Activated naive CD4-positive, alpha-beta T cell treated with anti-CD3 and anti-CD28 coated beads for 36 hours (primary cell): ENCODE data around the gene TSPYL1. TPM values are rescaled to one million over a fixed set of nuclear protein-coding genes. Genes with fewer than 3 reads are reported as not detected.

Experiments
- CTCF ChIA-PET: fragments of 350-600 bp; sonication (Branson Sonifier 250); formaldehyde crosslinking; loops from one replicate; lab custom pipeline; 2021; ENCODE audit warnings: antibody characterized with exemption; lab: Charles Lee
- DNase-seq: peaks from one replicate; pipeline ENCODE4 v3.0.0-alpha.2; 2020
- H3K27ac Mint-ChIP-seq: one replicate; pipeline ENCODE4 v1.8.0; 2021; ENCODE audit warnings: mild to moderate bottlenecking, mixed read lengths
- H3K27me3 Mint-ChIP-seq: one replicate; pipeline ENCODE4 v1.8.0; 2021; ENCODE audit warnings: low read depth, mixed read lengths
- H3K36me3 Mint-ChIP-seq: one replicate; pipeline ENCODE4 v1.8.0; 2021; ENCODE audit warnings: low read depth, mixed read lengths
- H3K4me1 Mint-ChIP-seq: one replicate; pipeline ENCODE4 v1.8.0; 2021; ENCODE audit warnings: low read depth, mixed read lengths
- H3K4me3 Mint-ChIP-seq: one replicate; pipeline ENCODE4 v1.8.0; 2021; ENCODE audit warnings: mild to moderate bottlenecking, moderate library complexity, mixed read lengths
- H3K9me3 Mint-ChIP-seq: one replicate; pipeline ENCODE4 v1.8.0; 2021; ENCODE audit warnings: mixed read lengths
- intact Hi-C: fragments of 100-400 bp; cut with micrococcal nuclease; formaldehyde crosslinking; loops from one replicate; pipeline ENCODE4 v1.15.1; 2023
- total RNA-seq, 2 experiments: library from RNA; stranded (reverse); gene quantifications; one replicate each; pipeline ENCODE4 v1.2.3, GENCODE V29; 2021

Gene TSPYL1
- total RNA-seq, 2 experiments from 2014 or later = 33.4 to 34.7 TPM

GRCh38 chr6:116313101-116313776, 33.5 kb upstream of the TSPYL1 start:
- Mint-ChIP-seq H3K4me1 (no peaks in the 10 kb centered on the region), H3K27me3 (no peaks in the 10 kb centered on the region), H3K9me3 (no peaks in the 10 kb centered on the region), H3K4me3 (no peak overlapping the region), H3K36me3 (peaks cover 6% of the 10 kb centered on the region), H3K27ac (no peak overlapping the region)
- intact Hi-C loops = no loop called here
- CTCF ChIA-PET = interaction anchor here (1.0 to 1.6 kb wide), 2 partner anchors 25 to 248 kb away, joined by 3 read pairs; no protein-coding TSS in a partner anchor
- no peak for DNase-seq

- Mint-ChIP-seq H3K4me3 (no peak overlapping the region), H3K27me3 (no peaks in the 10 kb centered on the region), H3K36me3 (peaks cover 6% of the 10 kb centered on the region), H3K4me1 (no peaks in the 10 kb centered on the region), H3K27ac (no peak overlapping the region), H3K9me3 (no peaks in the 10 kb centered on the region)
- no peak for DNase-seq
- intact Hi-C loops = no loop called here
- CTCF ChIA-PET = no interaction called here
Observed at GRCh38 chr6:116309657-116310056, 29.9 kb upstream of the TSPYL1 start.

- Mint-ChIP-seq H3K4me3 (no peak overlapping the region), H3K9me3 (no peaks in the 10 kb centered on the region), H3K27ac (no peak overlapping the region), H3K27me3 (no peaks in the 10 kb centered on the region), H3K36me3 (peaks cover 6% of the 10 kb centered on the region), H3K4me1 (no peaks in the 10 kb centered on the region)
- CTCF ChIA-PET = no interaction called here
- intact Hi-C loops = no loop called here
- no peak for DNase-seq
Observed at GRCh38 chr6:116309001-116309400, 29.3 kb upstream of the TSPYL1 start.

- H3K4me1 Mint-ChIP-seq = no peaks in the 10 kb centered on the region
- intact Hi-C loops = no loop called here
- CTCF ChIA-PET = interaction anchor here (1.1 kb wide), 1 partner anchor 90 kb away, joined by 3 read pairs; no protein-coding TSS in a partner anchor
- H3K4me3 Mint-ChIP-seq = no peak overlapping the region
- peaks cover 6% of the 10 kb centered on the region for H3K36me3 Mint-ChIP-seq
- DNase-seq = no peak
- H3K9me3 Mint-ChIP-seq = no peaks in the 10 kb centered on the region
- no peaks in the 10 kb centered on the region for H3K27me3 Mint-ChIP-seq
- no peak overlapping the region for H3K27ac Mint-ChIP-seq
Observed at GRCh38 chr6:116307633-116308032, 27.9 kb upstream of the TSPYL1 start.

- no peak for DNase-seq
- intact Hi-C loops = no loop called here
- Mint-ChIP-seq H3K4me3 (no peak overlapping the region), H3K27ac (no peak overlapping the region), H3K36me3 (peaks cover 6% of the 10 kb centered on the region), H3K9me3 (peaks cover 2% of the 10 kb centered on the region), H3K4me1 (no peaks in the 10 kb centered on the region), H3K27me3 (no peaks in the 10 kb centered on the region)
- CTCF ChIA-PET = interaction anchor here (0.7 to 1.2 kb wide), 3 partner anchors 19 to 747 kb away, joined by 3 read pairs; no protein-coding TSS in a partner anchor
Observed at GRCh38 chr6:116307001-116307400, 27.3 kb upstream of the TSPYL1 start.

- H3K4me3 Mint-ChIP-seq = no peak overlapping the region
- no peak overlapping the region for H3K27ac Mint-ChIP-seq
Observed at GRCh38 chr6:116304538-116305097, 24.9 kb upstream of the TSPYL1 start.

GRCh38 chr6:116301104-116301503, 21.4 kb upstream of the TSPYL1 start:
- Mint-ChIP-seq H3K4me1 (no peaks in the 10 kb centered on the region), H3K9me3 (peaks cover 12% of the 10 kb centered on the region), H3K27ac (no peak overlapping the region), H3K4me3 (no peak overlapping the region), H3K36me3 (peaks cover 2% of the 10 kb centered on the region), H3K27me3 (no peaks in the 10 kb centered on the region)
- CTCF ChIA-PET = no interaction called here
- DNase-seq = no peak
- intact Hi-C loops = no loop called here

More at GRCh38 chr6:116304538-116305097, 24.9 kb upstream of the TSPYL1 start:
- Mint-ChIP-seq H3K9me3 (peaks cover 7% of the 10 kb centered on the region), H3K4me1 (no peaks in the 10 kb centered on the region), H3K36me3 (no peaks in the 10 kb centered on the region), H3K27me3 (no peaks in the 10 kb centered on the region)
- DNase-seq = no peak
- intact Hi-C loops = no loop called here
- CTCF ChIA-PET = interaction anchor here (0.6 to 1.4 kb wide), 3 partner anchors 17 to 326 kb away, joined by 3 to 4 read pairs (median 3); no protein-coding TSS in a partner anchor

GRCh38 chr6:116300566-116300965, 20.8 kb upstream of the TSPYL1 start:
- Mint-ChIP-seq H3K27ac (no peak overlapping the region), H3K4me1 (no peaks in the 10 kb centered on the region), H3K36me3 (peaks cover 2% of the 10 kb centered on the region), H3K4me3 (no peak overlapping the region), H3K9me3 (peaks cover 12% of the 10 kb centered on the region), H3K27me3 (no peaks in the 10 kb centered on the region)
- CTCF ChIA-PET = no interaction called here
- no peak for DNase-seq
- intact Hi-C loops = no loop called here

- DNase-seq = no peak
- no peaks in the 10 kb centered on the region for H3K4me1 Mint-ChIP-seq
- H3K36me3 Mint-ChIP-seq = peaks cover 2% of the 10 kb centered on the region
- H3K27me3 Mint-ChIP-seq = no peaks in the 10 kb centered on the region
- no peak overlapping the region for H3K4me3 Mint-ChIP-seq
- no peak overlapping the region for H3K27ac Mint-ChIP-seq
- intact Hi-C loops = no loop called here
- H3K9me3 Mint-ChIP-seq = peaks cover 12% of the 10 kb centered on the region
- CTCF ChIA-PET = interaction anchor here (1.1 to 1.2 kb wide), 2 partner anchors 11 to 154 kb away, joined by 3 read pairs; no protein-coding TSS in a partner anchor
Observed at GRCh38 chr6:116298973-116299372, 19.2 kb upstream of the TSPYL1 start.

- DNase-seq = no peak
- H3K36me3 Mint-ChIP-seq = peaks cover 2% of the 10 kb centered on the region
Observed at GRCh38 chr6:116298273-116298672, 18.5 kb upstream of the TSPYL1 start.

GRCh38 chr6:116292553-116292952, 12.8 kb upstream of the TSPYL1 start:
- CTCF ChIA-PET = interaction anchor here (1.2 to 2.2 kb wide), 2 partner anchors 241 to 270 kb away, joined by 6 to 7 read pairs; no protein-coding TSS in a partner anchor
- H3K27ac Mint-ChIP-seq = no peak overlapping the region
- intact Hi-C loops = no loop called here
- H3K4me1 Mint-ChIP-seq = no peaks in the 10 kb centered on the region
- H3K4me3 Mint-ChIP-seq = no peak overlapping the region
- no peaks in the 10 kb centered on the region for H3K36me3 Mint-ChIP-seq
- no peaks in the 10 kb centered on the region for H3K27me3 Mint-ChIP-seq
- no peak for DNase-seq
- no peaks in the 10 kb centered on the region for H3K9me3 Mint-ChIP-seq

More at GRCh38 chr6:116298273-116298672, 18.5 kb upstream of the TSPYL1 start:
- Mint-ChIP-seq H3K9me3 (peaks cover 12% of the 10 kb centered on the region), H3K4me3 (no peak overlapping the region), H3K4me1 (no peaks in the 10 kb centered on the region), H3K27ac (no peak overlapping the region), H3K27me3 (no peaks in the 10 kb centered on the region)
- CTCF ChIA-PET = interaction anchor here (1.1 to 1.3 kb wide), 3 partner anchors 9 to 155 kb away, joined by 3 read pairs; no protein-coding TSS in a partner anchor
- intact Hi-C loops = no loop called here

- no peaks in the 10 kb centered on the region for H3K27me3 Mint-ChIP-seq
- intact Hi-C loops = no loop called here
- no peaks in the 10 kb centered on the region for H3K4me1 Mint-ChIP-seq
- H3K36me3 Mint-ChIP-seq = no peaks in the 10 kb centered on the region
- H3K9me3 Mint-ChIP-seq = no peaks in the 10 kb centered on the region
- CTCF ChIA-PET = interaction anchor here (1.2 kb wide), 1 partner anchor 242 kb away, joined by 7 read pairs; no protein-coding TSS in a partner anchor
- H3K27ac Mint-ChIP-seq = no peak overlapping the region
- DNase-seq = no peak
- no peak overlapping the region for H3K4me3 Mint-ChIP-seq
Observed at GRCh38 chr6:116291701-116292396, 12.1 kb upstream of the TSPYL1 start.
